ENCODE results near the gene FADS1.

DNA sequence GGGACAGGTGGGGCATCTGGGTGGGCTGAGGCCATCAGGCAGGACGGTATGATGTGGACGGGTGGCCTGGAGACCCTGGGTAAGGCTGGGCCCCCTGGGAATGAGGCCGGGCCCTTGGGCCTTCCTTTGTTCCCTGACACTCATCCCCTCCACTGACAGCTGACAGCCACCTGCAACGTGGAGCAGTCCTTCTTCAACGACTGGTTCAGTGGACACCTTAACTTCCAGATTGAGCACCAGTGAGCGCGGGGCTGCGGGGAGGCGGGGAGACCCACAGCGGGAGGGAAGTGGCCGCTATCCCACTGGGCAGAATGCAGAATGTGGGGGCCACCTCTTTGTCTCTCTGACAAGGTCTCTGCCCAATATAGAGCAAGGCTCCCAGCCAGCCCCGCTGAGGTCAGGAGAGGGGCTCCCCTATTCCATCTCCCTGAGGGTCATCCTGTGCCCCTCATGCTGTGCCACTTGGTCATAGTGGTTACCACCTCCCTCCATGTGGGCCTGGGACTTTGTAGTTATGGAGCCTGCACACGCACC is 46.8 kb upstream of the FADS1 start:
- TF ChIP-seq, protein P1, sequence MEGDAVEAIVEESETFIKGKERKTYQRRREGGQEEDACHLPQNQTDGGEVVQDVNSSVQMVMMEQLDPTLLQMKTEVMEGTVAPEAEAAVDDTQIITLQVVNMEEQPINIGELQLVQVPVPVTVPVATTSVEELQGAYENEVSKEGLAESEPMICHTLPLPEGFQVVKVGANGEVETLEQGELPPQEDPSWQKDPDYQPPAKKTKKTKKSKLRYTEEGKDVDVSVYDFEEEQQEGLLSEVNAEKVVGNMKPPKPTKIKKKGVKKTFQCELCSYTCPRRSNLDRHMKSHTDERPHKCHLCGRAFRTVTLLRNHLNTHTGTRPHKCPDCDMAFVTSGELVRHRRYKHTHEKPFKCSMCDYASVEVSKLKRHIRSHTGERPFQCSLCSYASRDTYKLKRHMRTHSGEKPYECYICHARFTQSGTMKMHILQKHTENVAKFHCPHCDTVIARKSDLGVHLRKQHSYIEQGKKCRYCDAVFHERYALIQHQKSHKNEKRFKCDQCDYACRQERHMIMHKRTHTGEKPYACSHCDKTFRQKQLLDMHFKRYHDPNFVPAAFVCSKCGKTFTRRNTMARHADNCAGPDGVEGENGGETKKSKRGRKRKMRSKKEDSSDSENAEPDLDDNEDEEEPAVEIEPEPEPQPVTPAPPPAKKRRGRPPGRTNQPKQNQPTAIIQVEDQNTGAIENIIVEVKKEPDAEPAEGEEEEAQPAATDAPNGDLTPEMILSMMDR (conservative IDR thresholded peaks at IDR 0.05; ENCODE audit: low read depth in 2 of 2) = no peak
- no peak for TF ChIP-seq CREB1 (CRISPR knock-in tag; IDR thresholded peaks at IDR 0.05; ENCODE audit: low read depth)
- TF ChIP-seq, protein P2, sequence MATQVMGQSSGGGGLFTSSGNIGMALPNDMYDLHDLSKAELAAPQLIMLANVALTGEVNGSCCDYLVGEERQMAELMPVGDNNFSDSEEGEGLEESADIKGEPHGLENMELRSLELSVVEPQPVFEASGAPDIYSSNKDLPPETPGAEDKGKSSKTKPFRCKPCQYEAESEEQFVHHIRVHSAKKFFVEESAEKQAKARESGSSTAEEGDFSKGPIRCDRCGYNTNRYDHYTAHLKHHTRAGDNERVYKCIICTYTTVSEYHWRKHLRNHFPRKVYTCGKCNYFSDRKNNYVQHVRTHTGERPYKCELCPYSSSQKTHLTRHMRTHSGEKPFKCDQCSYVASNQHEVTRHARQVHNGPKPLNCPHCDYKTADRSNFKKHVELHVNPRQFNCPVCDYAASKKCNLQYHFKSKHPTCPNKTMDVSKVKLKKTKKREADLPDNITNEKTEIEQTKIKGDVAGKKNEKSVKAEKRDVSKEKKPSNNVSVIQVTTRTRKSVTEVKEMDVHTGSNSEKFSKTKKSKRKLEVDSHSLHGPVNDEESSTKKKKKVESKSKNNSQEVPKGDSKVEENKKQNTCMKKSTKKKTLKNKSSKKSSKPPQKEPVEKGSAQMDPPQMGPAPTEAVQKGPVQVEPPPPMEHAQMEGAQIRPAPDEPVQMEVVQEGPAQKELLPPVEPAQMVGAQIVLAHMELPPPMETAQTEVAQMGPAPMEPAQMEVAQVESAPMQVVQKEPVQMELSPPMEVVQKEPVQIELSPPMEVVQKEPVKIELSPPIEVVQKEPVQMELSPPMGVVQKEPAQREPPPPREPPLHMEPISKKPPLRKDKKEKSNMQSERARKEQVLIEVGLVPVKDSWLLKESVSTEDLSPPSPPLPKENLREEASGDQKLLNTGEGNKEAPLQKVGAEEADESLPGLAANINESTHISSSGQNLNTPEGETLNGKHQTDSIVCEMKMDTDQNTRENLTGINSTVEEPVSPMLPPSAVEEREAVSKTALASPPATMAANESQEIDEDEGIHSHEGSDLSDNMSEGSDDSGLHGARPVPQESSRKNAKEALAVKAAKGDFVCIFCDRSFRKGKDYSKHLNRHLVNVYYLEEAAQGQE (IDR thresholded peaks at IDR 0.05; ENCODE audit: unreplicated experiment) = no peak
